ENCODE results near the gene VWF.
A peak's percentile ranks its signal among the peaks of the same experiment; 100 is the strongest.

VWF gene

DNA sequence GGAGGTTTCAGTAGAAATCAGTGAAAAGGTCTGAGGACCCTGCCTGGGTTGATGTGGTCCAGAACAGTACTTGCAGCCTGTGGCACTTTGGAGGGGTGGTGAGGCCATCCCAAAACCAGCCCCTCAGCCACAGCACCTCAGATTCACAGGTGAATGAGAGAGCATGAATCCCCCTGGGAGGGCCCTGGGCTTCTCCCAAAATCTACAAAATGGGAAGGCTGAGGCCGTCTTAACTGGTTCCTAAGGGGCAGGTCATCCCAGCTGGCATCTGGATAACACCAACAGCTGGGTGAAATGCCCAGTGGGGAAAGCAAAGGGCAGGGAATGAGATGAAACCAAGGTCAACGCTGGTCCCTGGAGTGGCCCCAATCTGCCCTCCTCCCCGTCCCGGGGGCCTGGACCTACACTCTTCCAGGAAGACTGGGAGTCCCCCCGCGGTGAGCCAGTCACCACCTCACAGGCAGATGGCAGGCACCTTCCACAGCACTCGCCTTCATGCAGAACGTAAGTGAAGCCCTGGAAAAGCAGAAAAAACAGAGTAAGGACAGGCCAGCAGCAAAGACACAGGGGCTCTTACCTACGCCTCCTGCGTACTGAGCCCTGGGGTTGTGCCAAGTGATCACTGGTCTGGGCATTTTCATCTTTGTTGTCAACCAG is 153.1 kb downstream of the VWF start:
- TF ChIP-seq, protein P1, sequence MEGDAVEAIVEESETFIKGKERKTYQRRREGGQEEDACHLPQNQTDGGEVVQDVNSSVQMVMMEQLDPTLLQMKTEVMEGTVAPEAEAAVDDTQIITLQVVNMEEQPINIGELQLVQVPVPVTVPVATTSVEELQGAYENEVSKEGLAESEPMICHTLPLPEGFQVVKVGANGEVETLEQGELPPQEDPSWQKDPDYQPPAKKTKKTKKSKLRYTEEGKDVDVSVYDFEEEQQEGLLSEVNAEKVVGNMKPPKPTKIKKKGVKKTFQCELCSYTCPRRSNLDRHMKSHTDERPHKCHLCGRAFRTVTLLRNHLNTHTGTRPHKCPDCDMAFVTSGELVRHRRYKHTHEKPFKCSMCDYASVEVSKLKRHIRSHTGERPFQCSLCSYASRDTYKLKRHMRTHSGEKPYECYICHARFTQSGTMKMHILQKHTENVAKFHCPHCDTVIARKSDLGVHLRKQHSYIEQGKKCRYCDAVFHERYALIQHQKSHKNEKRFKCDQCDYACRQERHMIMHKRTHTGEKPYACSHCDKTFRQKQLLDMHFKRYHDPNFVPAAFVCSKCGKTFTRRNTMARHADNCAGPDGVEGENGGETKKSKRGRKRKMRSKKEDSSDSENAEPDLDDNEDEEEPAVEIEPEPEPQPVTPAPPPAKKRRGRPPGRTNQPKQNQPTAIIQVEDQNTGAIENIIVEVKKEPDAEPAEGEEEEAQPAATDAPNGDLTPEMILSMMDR (IDR thresholded peaks at IDR 0.05; ENCODE audit: low read depth, low read length), result no peak
- DNase-seq (ENCODE audit: extremely low read depth, low read depth), result no peak

DNA sequence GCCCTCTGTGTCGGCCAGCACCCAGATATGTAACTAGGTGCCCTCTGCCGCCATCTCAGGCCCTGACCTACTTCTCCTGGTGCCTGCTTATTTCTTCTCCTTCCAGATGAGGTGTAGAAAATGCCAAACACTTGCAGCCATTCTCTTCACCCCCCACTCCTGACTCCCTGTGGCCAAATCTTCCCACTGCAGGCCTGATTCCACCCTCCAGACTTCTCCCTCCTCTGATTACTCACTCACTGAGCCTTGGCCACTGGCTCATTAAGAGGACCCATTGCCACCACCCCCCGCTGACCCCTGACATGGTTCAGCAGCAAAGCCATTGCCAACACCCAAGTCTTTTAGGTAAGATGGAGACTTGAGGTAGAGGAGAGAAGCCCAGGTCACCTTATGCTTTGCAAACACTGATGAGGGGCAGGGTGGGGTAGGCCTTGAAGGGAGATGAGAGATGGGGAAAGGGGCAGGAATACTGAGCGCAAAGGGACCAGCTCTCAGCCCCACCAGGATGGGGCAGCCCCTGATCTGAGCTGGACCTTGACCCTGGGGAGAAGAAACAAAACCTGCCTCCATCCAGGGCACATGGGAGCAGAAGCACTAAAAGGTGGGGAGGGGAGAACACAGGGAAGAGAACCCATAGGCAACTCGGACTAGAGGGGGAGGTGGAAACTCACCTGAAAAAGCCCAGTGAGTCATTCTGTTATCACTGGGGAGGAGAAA is 154.3 kb downstream of the VWF start:
- DNase-seq (ENCODE audit: extremely low read depth, low read depth), result no peak
- TF ChIP-seq, protein P1 (IDR thresholded peaks at IDR 0.05; ENCODE audit: low read depth, low read length), result no peak

DNA sequence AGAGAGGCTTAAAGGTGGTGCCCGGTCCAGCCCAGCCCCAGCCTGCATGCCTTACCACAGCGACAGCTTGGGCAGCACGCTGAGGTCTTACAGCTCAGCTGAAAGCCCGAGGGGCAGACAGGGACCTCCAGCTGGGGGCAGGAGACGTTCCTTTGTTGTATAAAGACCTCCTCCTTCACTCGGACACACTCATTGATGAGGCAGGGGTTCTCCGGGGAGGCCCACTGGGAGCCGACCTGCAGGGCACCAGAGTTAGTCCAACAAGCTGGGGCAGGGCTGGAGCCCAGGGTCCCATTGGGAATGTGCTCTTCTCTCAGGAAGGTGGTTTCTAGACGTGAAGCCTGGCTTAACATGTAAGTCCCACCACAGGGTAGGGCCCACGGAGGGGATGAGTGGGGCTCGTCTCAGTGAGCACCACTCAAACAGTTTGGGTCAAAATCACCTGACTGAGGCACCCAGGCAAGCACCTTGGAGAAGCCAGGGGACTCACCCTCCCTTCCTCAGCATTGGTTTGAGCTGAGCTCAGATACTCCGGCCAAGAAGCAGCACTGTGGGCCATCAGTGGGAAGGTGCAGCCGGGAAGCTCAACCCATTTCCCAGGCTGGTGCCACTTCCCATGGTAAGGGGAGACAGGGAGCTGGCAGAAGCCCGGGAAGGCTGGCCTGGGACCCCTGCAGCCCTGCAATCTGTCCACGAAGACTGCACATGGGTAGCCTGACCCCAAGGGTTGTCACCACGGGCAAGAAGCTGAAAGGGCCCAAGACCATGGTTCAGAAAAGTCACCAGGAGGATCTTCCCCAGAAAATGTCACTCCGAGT is 155.1 kb downstream of the VWF start:
- TF ChIP-seq, protein P1 (IDR thresholded peaks at IDR 0.05; ENCODE audit: low read depth, low read length), result no peak
- DNase-seq (ENCODE audit: extremely low read depth, low read depth), result no peak

DNA sequence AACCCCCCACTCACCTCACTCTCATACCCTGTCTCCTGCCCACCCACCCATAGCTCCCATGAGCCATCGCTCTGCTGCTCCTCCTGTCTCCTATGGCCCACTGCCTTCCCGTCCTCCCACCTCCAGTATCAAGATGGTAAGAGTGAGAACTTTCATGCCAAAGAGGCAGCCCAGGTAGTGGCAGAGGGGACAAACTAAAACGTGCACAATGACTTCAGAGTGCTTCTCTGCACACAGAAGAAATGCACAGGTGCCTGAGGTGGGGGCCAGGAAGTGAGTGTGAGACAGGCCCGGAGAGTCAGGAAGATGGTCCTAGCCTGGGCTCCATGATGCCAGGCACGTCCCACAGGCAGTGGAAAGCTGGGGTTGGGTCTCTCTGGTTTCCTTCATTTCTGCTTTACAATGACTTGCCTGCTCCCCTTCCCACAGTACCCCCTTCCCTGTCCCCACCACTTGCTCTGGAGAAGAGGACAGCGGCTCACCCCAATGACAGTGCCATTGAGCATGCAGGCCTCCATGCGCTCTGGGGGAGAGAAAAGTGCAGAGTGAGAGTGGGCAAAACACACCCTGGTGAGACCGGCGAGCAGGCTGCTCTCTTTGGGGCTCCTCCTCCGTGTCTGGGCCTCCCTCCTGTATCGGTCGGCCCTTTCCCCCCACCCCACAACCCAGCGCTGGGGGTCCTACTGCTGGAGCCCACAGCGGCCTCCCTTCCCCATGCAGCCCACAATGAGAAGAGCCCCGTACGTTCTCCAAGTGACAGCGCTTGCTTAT is 156.6 kb downstream of the VWF start:
- DNase-seq (ENCODE audit: extremely low read depth, low read depth), result no peak
- TF ChIP-seq, protein P1 (IDR thresholded peaks at IDR 0.05; ENCODE audit: low read depth, low read length), result no peak

DNA sequence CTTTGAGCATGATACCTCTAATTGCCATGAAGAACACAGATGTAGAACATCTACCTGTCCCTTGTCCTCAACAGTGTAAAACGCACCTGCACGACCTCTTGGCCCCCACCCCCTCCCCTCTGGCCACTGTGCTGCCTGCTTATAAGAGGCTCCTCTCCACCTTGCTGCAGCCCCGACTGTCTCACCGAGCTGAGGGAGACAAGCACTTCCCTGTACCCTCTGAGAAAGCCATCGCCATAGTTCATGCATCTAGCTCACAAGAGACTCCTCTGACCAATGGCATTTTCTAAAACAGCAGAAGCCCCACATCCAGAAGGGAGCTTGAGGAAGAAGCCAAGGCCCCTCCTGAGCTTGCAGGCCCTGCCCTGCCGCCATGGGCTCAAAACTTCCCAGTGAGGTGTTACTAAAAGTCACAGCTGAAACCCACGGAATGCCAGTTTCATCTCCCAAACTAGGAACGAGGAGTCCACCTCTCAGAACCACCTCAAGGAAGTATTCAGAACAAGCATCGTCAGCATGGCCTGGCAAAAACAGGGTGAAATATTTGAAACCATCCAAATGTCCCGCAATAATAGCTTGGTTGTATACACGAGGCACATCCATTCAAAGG is 157.9 kb downstream of the VWF start:
- no peak for DNase-seq (ENCODE audit: extremely low read depth, low read depth)
- TF ChIP-seq, protein P1 (IDR thresholded peaks at IDR 0.05; ENCODE audit: low read depth, low read length), result no peak

DNA sequence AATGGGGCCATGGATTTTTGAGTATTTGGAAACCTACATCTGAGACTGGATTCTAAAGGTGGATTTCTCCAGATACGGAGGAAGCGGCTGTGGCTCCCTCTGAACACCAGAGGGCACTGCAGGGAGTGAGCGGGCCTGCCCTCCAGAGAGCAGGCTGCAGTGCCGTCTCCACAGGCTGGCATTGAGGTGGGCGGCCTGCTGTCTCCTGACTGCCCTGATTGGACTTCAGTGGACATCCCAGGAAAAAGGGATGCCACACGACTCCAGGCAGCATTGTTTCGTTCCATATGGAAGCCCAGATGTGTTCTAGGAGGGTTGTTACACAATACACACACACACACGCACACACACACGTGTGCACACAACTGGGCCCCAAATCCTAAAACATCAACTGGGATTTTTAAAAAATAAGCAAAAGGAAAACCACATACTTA is 158.5 kb downstream of the VWF start:
- DNase-seq (ENCODE audit: extremely low read depth, low read depth), result no peak
- TF ChIP-seq, protein P1 (IDR thresholded peaks at IDR 0.05; ENCODE audit: low read depth, low read length), result peak; percentile 93

All from AG09319 (cell line).